ENCODE data around the gene CDX2. TPM values are rescaled to one million over a fixed set of nuclear protein-coding genes. Genes with fewer than 3 reads are reported as not detected.

The CDX2 gene
- total RNA-seq, 1 donor from 2014 or later, result 24.8 TPM

- peak overlapping the region; percentile 29 for H3K27ac Mint-ChIP-seq
- no peak for TF ChIP-seq CTCF (IDR thresholded peaks at IDR 0.05; ENCODE audit: unreplicated experiment)
- H3K27me3 Mint-ChIP-seq, result peaks cover 95% of the 10 kb centered on the region
- H3K4me1 Mint-ChIP-seq (ENCODE audit: low read depth), result peaks cover 18% of the 10 kb centered on the region
- no peak for DNase-seq (ENCODE audit: low spot score, unreplicated experiment)
- peak overlapping the region; percentile 45 for H3K4me3 Mint-ChIP-seq (ENCODE audit: low read depth)
- no peaks in the 10 kb centered on the region for H3K36me3 Mint-ChIP-seq (ENCODE audit: insufficient read depth)
- H3K9me3 Mint-ChIP-seq (ENCODE audit: low read depth), result no peaks in the 10 kb centered on the region
These were observed 9.3 kb upstream of the CDX2 start for GRCh38 chr13:27978301-27978968.

DNA sequence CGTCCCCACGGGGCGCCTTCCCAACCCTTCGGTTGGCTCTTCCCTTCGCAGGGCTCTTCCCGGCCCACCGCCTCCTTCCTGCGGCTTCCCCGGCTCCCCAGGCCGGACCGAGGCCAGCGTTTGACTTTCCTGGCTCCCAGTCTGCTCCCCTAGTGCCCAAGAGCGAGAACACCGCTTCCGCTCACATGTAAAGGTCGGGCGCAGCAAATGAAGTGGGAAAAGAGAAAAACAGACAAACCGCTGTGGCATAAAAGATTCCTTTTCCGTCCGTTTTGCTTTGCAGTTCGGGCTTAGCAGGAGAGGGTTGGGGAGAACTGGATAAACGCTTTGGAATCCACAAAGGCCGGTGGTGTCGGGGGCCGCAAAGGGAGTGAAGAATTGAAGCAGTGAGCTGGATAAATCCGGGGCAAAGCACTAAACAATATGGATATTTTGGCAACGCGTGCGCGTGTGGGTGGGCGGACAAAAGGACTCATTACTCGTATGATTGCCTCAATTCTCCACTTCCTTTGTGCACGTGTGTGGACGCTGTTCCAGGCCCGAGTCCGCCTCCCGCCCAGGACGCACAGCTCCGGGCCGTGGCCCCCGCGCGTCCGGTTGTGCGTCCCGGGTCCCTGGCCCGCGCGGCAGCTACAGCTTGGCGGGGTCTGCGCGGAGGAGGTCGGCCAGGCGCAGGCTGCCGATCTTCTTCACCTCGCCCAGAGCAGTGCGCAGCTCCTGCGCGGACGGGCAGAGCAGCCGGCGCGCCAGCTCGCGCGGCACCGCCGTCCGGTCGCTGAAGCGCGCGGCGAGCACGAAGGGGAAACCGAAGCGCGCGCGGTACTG, 8.6 kb upstream of the CDX2 start:
- Mint-ChIP-seq H3K4me1 (ENCODE audit: low read depth) (peaks cover 21% of the 10 kb centered on the region), H3K9me3 (ENCODE audit: low read depth) (no peaks in the 10 kb centered on the region), H3K27me3 (peaks cover 92% of the 10 kb centered on the region), H3K36me3 (ENCODE audit: insufficient read depth) (no peaks in the 10 kb centered on the region), H3K4me3 (ENCODE audit: low read depth) (peak overlapping the region; percentile 59), H3K27ac (peak overlapping the region; percentile 30)
- DNase-seq (ENCODE audit: low spot score, unreplicated experiment), result no peak
- TF ChIP-seq CTCF (IDR thresholded peaks at IDR 0.05; ENCODE audit: unreplicated experiment), result peak; percentile 26

GRCh38 chr13:27976362-27977091, 7.4 kb upstream of the CDX2 start:
- DNase-seq (ENCODE audit: low spot score, unreplicated experiment), result peak; percentile 9
- Mint-ChIP-seq H3K27ac (no peak overlapping the region), H3K36me3 (ENCODE audit: insufficient read depth) (no peaks in the 10 kb centered on the region), H3K27me3 (peaks cover 91% of the 10 kb centered on the region), H3K4me1 (ENCODE audit: low read depth) (peaks cover 18% of the 10 kb centered on the region), H3K4me3 (ENCODE audit: low read depth) (no peak overlapping the region), H3K9me3 (ENCODE audit: low read depth) (no peaks in the 10 kb centered on the region)
- TF ChIP-seq CTCF (IDR thresholded peaks at IDR 0.05; ENCODE audit: unreplicated experiment), result no peak

GRCh38 chr13:27975564-27976361, 6.6 kb upstream of the CDX2 start:
- peak; percentile 15 for DNase-seq (ENCODE audit: low spot score, unreplicated experiment)
- no peaks in the 10 kb centered on the region for H3K36me3 Mint-ChIP-seq (ENCODE audit: insufficient read depth)
- H3K27ac Mint-ChIP-seq, result peak overlapping the region; percentile 81
- H3K4me3 Mint-ChIP-seq (ENCODE audit: low read depth), result peak overlapping the region; percentile 50
- H3K9me3 Mint-ChIP-seq (ENCODE audit: low read depth), result no peaks in the 10 kb centered on the region
- TF ChIP-seq CTCF (IDR thresholded peaks at IDR 0.05; ENCODE audit: unreplicated experiment), result no peak
- H3K4me1 Mint-ChIP-seq (ENCODE audit: low read depth), result peaks cover 15% of the 10 kb centered on the region
- H3K27me3 Mint-ChIP-seq, result peaks cover 91% of the 10 kb centered on the region

Measured in progenitor cell of endocrine pancreas (in vitro differentiated cells).